Measurements from ENCODE around the gene SF3B4. TPM values are rescaled to one million over a fixed set of nuclear protein-coding genes. Genes with fewer than 3 reads are reported as not detected.
"Not testable (repeated sequence)": the region's sequence is repeated elsewhere in the genome, so short reads cannot be mapped to it uniquely, and the experiment has no call there.

The SF3B4 gene
- total and polyA plus RNA-seq, 4 donors = 6.3 to 16.6 (median 12.5) TPM

DNA sequence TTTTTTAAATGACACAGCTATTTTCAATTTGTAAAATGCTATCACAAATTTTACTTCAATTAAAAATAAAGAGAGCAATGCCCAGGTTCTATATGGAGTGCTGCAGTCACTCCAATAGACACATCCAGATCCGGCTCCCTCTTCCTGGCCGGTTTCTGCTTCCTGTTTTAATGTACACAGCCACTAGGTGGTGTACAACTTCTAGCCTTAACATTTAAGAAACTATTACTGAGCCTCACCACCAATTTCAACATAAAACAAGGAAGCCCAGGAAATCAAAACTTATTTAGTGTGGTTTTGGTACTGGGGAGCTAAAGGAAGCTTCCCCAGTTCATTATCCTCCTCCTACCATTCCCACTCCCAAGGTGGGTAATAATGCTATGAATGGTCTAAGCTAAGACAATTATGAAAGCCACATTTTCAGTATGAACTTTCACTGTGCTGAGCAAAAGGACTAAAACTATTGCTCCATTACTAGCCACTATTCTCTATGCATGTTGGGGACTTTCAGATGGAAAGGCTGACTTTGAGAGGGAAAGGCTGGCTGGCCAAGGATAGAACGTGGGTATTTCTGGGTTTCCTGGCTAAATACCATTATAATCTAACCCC is 34.5 kb upstream of the SF3B4 start:
- H3K4me1 ChIP-seq (ENCODE audit: control insufficient read depth in 4 of 4, insufficient read depth in 4 of 4, low read length in 3 of 4) = peaks cover 4 to 29% (median 16%) of the 10 kb centered on the region in 4 donors
- no peak overlapping the region for H3K9ac ChIP-seq (ENCODE audit: low read depth in 1 of 2, low read length in 2 of 2)
- DNase-seq (ENCODE audit: low spot score) = peak; percentile 39
- H3K9me3 ChIP-seq (ENCODE audit: control insufficient read depth in 4 of 4, low read length in 3 of 4) = no peaks in the 10 kb centered on the region
- no peaks in the 10 kb centered on the region for H3K27me3 ChIP-seq (ENCODE audit: control insufficient read depth in 4 of 4, insufficient read depth in 4 of 4, low read length in 3 of 4)
- no peak overlapping the region for H3K4me3 ChIP-seq (ENCODE audit: low read depth in 1 of 3, low read length in 3 of 3)
- no peak for TF ChIP-seq ATF3 (IDR thresholded peaks at IDR 0.05)
- TF ChIP-seq HNF4G (IDR thresholded peaks at IDR 0.05) = no peak
- peak; percentile 78 for TF ChIP-seq CTCF (IDR thresholded peaks at IDR 0.05; ENCODE audit: low read depth, low read length, missing input control)
- no peak for TF ChIP-seq JUND (IDR thresholded peaks at IDR 0.05)
- TF ChIP-seq, protein P1, sequence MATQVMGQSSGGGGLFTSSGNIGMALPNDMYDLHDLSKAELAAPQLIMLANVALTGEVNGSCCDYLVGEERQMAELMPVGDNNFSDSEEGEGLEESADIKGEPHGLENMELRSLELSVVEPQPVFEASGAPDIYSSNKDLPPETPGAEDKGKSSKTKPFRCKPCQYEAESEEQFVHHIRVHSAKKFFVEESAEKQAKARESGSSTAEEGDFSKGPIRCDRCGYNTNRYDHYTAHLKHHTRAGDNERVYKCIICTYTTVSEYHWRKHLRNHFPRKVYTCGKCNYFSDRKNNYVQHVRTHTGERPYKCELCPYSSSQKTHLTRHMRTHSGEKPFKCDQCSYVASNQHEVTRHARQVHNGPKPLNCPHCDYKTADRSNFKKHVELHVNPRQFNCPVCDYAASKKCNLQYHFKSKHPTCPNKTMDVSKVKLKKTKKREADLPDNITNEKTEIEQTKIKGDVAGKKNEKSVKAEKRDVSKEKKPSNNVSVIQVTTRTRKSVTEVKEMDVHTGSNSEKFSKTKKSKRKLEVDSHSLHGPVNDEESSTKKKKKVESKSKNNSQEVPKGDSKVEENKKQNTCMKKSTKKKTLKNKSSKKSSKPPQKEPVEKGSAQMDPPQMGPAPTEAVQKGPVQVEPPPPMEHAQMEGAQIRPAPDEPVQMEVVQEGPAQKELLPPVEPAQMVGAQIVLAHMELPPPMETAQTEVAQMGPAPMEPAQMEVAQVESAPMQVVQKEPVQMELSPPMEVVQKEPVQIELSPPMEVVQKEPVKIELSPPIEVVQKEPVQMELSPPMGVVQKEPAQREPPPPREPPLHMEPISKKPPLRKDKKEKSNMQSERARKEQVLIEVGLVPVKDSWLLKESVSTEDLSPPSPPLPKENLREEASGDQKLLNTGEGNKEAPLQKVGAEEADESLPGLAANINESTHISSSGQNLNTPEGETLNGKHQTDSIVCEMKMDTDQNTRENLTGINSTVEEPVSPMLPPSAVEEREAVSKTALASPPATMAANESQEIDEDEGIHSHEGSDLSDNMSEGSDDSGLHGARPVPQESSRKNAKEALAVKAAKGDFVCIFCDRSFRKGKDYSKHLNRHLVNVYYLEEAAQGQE (IDR thresholded peaks at IDR 0.05) = no peak
- no peak for TF ChIP-seq NR2F2 (IDR thresholded peaks at IDR 0.05)
- TF ChIP-seq GABPA (IDR thresholded peaks at IDR 0.05 in 1 of 2, conservative IDR thresholded peaks at IDR 0.05 in 1 of 2) = peak; percentile 39 to 57
- TF ChIP-seq YY1 (IDR thresholded peaks at IDR 0.05) = no peak
- no peak for TF ChIP-seq TAF1 (conservative IDR thresholded peaks at IDR 0.05)
- TF ChIP-seq ZBTB33 (IDR thresholded peaks at IDR 0.05) = no peak
- no peak for TF ChIP-seq MAX (IDR thresholded peaks at IDR 0.05)
- no peak for TF ChIP-seq FOXA1 (IDR thresholded peaks at IDR 0.05)
- TF ChIP-seq EGR1 (IDR thresholded peaks at IDR 0.05; ENCODE audit: low read depth in 2 of 2) = no peak
- TF ChIP-seq RXRA (IDR thresholded peaks at IDR 0.05) = peak; percentile 10 to 38
- TF ChIP-seq FOXA2 (IDR thresholded peaks at IDR 0.05) = no peak
- TF ChIP-seq RAD21 (IDR thresholded peaks at IDR 0.05) = peak; percentile 96 to 98
- TF ChIP-seq HNF4A (conservative IDR thresholded peaks at IDR 0.05) = peak in 1 of 2 donors; percentile 8
- WGBS = 19% methylated on average over 3 of the region's 3 CpGs
- H3K36me3 ChIP-seq (ENCODE audit: control insufficient read depth in 4 of 4, insufficient read depth in 3 of 4, low read depth in 1 of 4, low read length in 3 of 4) = peaks cover 5 to 21% (median 14%) of the 10 kb centered on the region in 4 donors
- H3K27ac ChIP-seq (ENCODE audit: low read depth in 1 of 2, low read length in 2 of 2) = peak overlapping the region; percentile 60 to 66

GRCh38 chr1:149957548-149957947 is 29.9 kb upstream of the SF3B4 start:
- H3K27me3 ChIP-seq (ENCODE audit: control insufficient read depth in 4 of 4, insufficient read depth in 4 of 4, low read length in 3 of 4); H3K9ac ChIP-seq (ENCODE audit: low read depth in 1 of 2, low read length in 2 of 2); H3K4me1 ChIP-seq (ENCODE audit: control insufficient read depth in 4 of 4, insufficient read depth in 4 of 4, low read length in 3 of 4); H3K27ac ChIP-seq (ENCODE audit: low read depth in 1 of 2, low read length in 2 of 2); DNase-seq (ENCODE audit: low spot score); H3K4me3 ChIP-seq (ENCODE audit: low read depth in 1 of 3, low read length in 3 of 3); H3K9me3 ChIP-seq (ENCODE audit: control insufficient read depth in 4 of 4, low read length in 3 of 4): not testable (repeated sequence)
- 97% methylated on average over 14 of the region's 14 CpGs for WGBS
- H3K36me3 ChIP-seq (ENCODE audit: control insufficient read depth in 4 of 4, insufficient read depth in 3 of 4, low read depth in 1 of 4, low read length in 3 of 4) = peaks cover 3 to 10% (median 9%) of the 10 kb centered on the region in 4 donors

Data from liver (tissue), 9 donors.